K562 (cell line): ENCODE data around the gene CCL15.

Experiments used
- CREM ChIP-seq: IDR thresholded peaks from 2 replicates; pipeline ENCODE4 v1.6.1; 2014; ENCODE audit warnings: antibody characterized with exemption, low read depth
- DPF2 ChIP-seq: fragments of 450-650 bp; IDR thresholded peaks from 2 replicates; pipeline ENCODE4 v1.6.1; 2016
- EGR1 ChIP-seq: fragments of 450-650 bp; conservative IDR thresholded peaks from 2 replicates; pipeline ENCODE4 v1.6.1; 2017; ENCODE audit warnings: mild to moderate bottlenecking
- JUND ChIP-seq, 2 experiments: IDR thresholded peaks; 2 replicates in 1 of 2; 3 replicates in 1 of 2; pipeline ENCODE4 v1.6.1; 2011; ENCODE audit warnings: borderline replicate concordance in 2 of 2, low read depth in 2 of 2, low read length in 2 of 2, improper control_type of control experiment in 1 of 2, missing biosample characterization in 1 of 2, missing genetic modification characterization in 1 of 2, missing genetic modification reagents in 1 of 2
- MBD2 ChIP-seq: sonication (generic); IDR thresholded peaks from 2 replicates; pipeline ENCODE4 v1.6.1; 2016; ENCODE audit warnings: low read depth, borderline replicate concordance
- POLR2A ChIP-seq: fragments of 450-650 bp; conservative IDR thresholded peaks from 2 replicates; pipeline ENCODE4 v1.6.1; 2016
- RB1 ChIP-seq: fragments of 450-650 bp; IDR thresholded peaks from 2 replicates; pipeline ENCODE4 v1.6.1; 2017; ENCODE audit warnings: low read depth, mild to moderate bottlenecking
- RFX5 ChIP-seq: IDR thresholded peaks from 2 replicates; pipeline ENCODE4 v1.6.1; 2011; ENCODE audit warnings: low read depth, mild to moderate bottlenecking, improper control_type of control experiment, low read length
- TSC22D4 ChIP-seq: fragments of 450-650 bp; IDR thresholded peaks from 2 replicates; pipeline ENCODE4 v1.6.1; 2016; ENCODE audit warnings: missing genetic modification characterization, missing biosample characterization, control low read depth
- ZNF121 ChIP-seq: sonication (generic); formaldehyde crosslinking; conservative IDR thresholded peaks from 2 replicates; pipeline ENCODE4 v1.8.0; 2022; ENCODE audit warnings: missing genetic modification reagents
- ZNF324 ChIP-seq: fragments of 250-450 bp; sonication (Bioruptor Pico); IDR thresholded peaks from 2 replicates; pipeline ENCODE4 v1.4.0; 2020; ENCODE audit warnings: mild to moderate bottlenecking

DNA sequence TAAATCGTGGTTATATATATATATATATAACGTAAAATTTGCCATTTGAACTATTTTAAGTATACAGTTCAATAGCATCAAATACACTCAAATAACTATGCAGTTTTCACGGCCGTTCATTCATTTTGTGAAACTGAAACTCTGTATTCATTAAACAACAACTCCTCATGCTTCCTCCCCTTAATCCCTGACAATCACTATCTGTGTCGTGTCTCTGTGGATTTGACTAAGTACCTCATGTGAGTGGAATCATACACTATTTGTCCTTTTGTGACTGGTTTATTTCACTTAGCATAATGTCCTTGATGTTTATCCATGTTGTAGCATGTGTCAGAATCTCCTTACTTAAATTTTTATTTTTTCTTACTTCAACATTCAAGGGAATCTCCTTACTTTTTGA, 13.6 kb upstream of the CCL15 start:
- TF ChIP-seq EGR1 = no peak
- TF ChIP-seq DPF2 = no peak
- no peak for TF ChIP-seq RFX5
- TF ChIP-seq POLR2A = no peak
- TF ChIP-seq CREM = no peak
- no peak for TF ChIP-seq JUND (IDR thresholded peaks at IDR 0.05; ENCODE audit: borderline replicate concordance, low read depth, low read length)
- no peak for TF ChIP-seq JUND (tag; IDR thresholded peaks at IDR 0.05; ENCODE audit: borderline replicate concordance, low read depth, low read length)
- TF ChIP-seq MBD2 = no peak
- TF ChIP-seq RB1 = no peak
- TF ChIP-seq ZNF121 (CRISPR knock-in tag) = no peak
- no peak for TF ChIP-seq TSC22D4 (tag)
- no peak for TF ChIP-seq ZNF324 (CRISPR knock-in tag)
